Measurements from ENCODE around the gene USP11.
A peak's percentile ranks its signal among the peaks of the same experiment; 100 is the strongest.

USP11 gene

GRCh38 chrX:47235691-47236103 is 2.9 kb downstream of the USP11 start:
- TF ChIP-seq CTCF (conservative IDR thresholded peaks at IDR 0.05; ENCODE audit: low read depth, low read length) = no peak
- no peak overlapping the region for H3K4me3 ChIP-seq (ENCODE audit: low read depth, low read length)
- DNase-seq (ENCODE audit: low read depth) = peak; percentile 51

DNA sequence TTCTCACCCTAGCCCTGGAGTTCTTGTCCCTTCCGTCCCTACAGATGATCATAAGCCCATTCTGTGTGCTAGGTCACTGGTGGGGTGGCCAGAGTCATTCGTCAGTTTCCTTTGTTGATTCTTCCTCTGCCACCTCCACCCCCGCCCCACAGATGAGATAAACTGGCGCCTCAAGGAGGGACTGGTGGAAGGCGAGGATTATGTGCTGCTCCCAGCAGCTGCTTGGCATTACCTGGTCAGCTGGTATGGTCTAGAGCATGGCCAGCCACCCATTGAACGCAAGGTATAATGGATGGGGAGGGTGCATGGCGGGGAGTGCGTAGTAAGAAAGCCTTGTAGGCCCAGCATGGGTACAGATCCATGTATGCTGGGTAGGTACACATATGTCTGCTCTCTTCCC is 6.4 kb downstream of the USP11 start:
- no peak overlapping the region for H3K4me3 ChIP-seq (ENCODE audit: low read depth, low read length)
- TF ChIP-seq CTCF (conservative IDR thresholded peaks at IDR 0.05; ENCODE audit: low read depth, low read length) = no peak
- no peak for DNase-seq (ENCODE audit: low read depth)

DNA sequence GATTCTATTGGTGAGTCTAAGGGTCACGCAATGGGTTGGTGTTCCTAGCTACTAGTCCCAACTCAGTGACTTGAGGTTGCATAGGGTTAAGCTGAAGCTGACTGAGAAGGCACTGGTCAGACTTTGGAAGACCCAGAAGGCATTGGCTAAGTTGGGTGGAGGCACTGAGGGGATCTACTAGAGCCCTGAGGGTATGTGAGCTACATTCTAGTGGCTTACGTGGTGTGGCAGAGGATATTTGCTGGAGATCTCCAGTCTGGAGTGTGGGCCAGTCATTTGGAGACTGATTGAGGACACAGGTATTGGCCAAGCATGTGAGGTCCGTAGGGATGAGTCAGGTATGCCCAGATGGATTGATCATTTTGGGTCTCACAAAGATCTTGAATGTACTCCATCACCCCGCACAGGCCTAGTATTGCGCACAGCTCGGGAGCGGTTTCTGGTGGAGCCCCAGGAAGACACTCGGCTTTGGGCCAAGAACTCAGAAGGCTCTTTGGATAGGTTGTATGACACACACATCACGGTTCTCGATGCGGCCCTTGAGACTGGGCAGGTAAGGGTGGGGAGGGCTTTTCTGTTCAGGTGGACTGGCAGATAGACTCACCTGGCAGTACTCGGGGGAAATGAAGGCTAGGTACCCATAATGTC is 7.2 kb downstream of the USP11 start:
- H3K4me3 ChIP-seq (ENCODE audit: low read depth, low read length) = no peak overlapping the region
- TF ChIP-seq CTCF (conservative IDR thresholded peaks at IDR 0.05; ENCODE audit: low read depth, low read length) = no peak
- no peak for DNase-seq (ENCODE audit: low read depth)

DNA sequence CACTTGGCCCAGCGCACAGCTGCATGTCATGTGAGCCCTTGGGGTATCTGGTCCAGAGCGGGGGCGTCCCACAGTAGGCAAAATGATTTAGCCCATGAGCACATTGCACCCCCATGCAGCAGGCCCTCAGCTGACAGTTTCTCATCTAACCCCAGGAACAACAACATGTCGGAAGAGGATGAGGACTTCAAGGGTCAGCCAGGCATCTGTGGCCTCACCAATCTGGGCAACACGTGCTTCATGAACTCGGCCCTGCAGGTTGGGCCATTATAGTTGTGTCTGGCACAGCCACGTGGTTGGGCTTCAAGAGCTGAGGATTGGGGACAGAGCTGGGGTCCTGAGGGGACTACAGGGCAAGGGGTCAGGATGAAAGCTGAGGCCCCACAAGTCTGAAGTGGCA is 7.8 kb downstream of the USP11 start:
- TF ChIP-seq CTCF (conservative IDR thresholded peaks at IDR 0.05; ENCODE audit: low read depth, low read length) = no peak
- H3K4me3 ChIP-seq (ENCODE audit: low read depth, low read length) = no peak overlapping the region
- DNase-seq (ENCODE audit: low read depth) = no peak

DNA sequence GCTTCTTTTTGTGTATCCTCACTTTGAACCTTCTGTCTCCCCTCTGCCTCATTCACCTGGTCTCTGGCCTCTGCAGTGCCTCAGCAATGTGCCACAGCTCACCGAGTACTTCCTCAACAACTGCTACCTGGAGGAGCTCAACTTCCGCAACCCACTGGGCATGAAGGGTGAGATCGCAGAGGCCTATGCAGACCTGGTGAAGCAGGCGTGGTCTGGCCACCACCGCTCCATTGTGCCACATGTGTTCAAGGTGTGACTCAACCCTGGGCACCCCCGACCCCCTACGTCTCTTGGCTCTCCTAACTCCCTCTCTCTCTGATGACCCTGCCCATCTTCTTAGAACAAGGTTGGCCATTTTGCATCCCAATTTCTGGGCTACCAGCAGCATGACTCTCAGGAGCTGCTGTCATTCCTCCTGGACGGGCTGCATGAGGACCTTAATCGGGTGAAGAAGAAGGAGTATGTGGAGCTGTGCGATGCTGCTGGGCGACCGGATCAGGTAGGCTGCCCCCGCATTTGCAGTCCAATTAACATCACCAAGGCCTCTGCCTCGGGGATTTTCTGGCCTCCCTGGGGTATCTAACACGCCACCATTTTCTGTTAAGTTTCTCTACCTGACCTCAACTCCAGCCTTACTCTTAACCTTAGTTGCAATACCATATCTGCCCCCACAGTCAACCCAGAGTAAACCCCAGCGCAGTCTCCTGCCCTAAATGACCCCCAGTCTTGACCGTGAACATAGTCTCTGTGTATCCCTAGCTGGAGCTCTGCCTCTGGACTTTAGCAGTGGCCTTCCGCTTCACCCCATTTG is 8.6 kb downstream of the USP11 start:
- no peak for DNase-seq (ENCODE audit: low read depth)
- no peak for TF ChIP-seq CTCF (conservative IDR thresholded peaks at IDR 0.05; ENCODE audit: low read depth, low read length)
- H3K4me3 ChIP-seq (ENCODE audit: low read depth, low read length) = no peak overlapping the region

- TF ChIP-seq CTCF (conservative IDR thresholded peaks at IDR 0.05; ENCODE audit: low read depth, low read length) = no peak
- no peak for DNase-seq (ENCODE audit: low read depth)
- no peak overlapping the region for H3K4me3 ChIP-seq (ENCODE audit: low read depth, low read length)
These were observed 9.5 kb downstream of the USP11 start for GRCh38 chrX:47242321-47242720.

- no peak overlapping the region for H3K4me3 ChIP-seq (ENCODE audit: low read depth, low read length)
- DNase-seq (ENCODE audit: low read depth) = no peak
- TF ChIP-seq CTCF (conservative IDR thresholded peaks at IDR 0.05; ENCODE audit: low read depth, low read length) = no peak
These were observed 10.5 kb downstream of the USP11 start for GRCh38 chrX:47243351-47243750.
